Neural progenitor cell (in vitro differentiated cells): Measurements from ENCODE around the gene CAMKK2.

ENCODE experiments used
- EZH2 ChIP-seq: fragments of 200-600 bp; sonication (generic); IDR thresholded peaks from 2 replicates; pipeline ENCODE4 v1.6.1; 2017; ENCODE audit warnings: antibody characterized with exemption, mild to moderate bottlenecking, moderate library complexity
- EZH2phosphoT487 ChIP-seq: fragments of 200-600 bp; sonication (generic); IDR thresholded peaks from 2 replicates; pipeline ENCODE4 v1.6.1; 2017; ENCODE audit warnings: antibody characterized with exemption
- TF ChIP-seq, protein P1 (sequence below): fragments of 200-600 bp; sonication (generic); IDR thresholded peaks from 2 replicates; pipeline ENCODE4 v1.5.1; 2017; ENCODE audit warnings: antibody characterized with exemption, mild to moderate bottlenecking

DNA sequence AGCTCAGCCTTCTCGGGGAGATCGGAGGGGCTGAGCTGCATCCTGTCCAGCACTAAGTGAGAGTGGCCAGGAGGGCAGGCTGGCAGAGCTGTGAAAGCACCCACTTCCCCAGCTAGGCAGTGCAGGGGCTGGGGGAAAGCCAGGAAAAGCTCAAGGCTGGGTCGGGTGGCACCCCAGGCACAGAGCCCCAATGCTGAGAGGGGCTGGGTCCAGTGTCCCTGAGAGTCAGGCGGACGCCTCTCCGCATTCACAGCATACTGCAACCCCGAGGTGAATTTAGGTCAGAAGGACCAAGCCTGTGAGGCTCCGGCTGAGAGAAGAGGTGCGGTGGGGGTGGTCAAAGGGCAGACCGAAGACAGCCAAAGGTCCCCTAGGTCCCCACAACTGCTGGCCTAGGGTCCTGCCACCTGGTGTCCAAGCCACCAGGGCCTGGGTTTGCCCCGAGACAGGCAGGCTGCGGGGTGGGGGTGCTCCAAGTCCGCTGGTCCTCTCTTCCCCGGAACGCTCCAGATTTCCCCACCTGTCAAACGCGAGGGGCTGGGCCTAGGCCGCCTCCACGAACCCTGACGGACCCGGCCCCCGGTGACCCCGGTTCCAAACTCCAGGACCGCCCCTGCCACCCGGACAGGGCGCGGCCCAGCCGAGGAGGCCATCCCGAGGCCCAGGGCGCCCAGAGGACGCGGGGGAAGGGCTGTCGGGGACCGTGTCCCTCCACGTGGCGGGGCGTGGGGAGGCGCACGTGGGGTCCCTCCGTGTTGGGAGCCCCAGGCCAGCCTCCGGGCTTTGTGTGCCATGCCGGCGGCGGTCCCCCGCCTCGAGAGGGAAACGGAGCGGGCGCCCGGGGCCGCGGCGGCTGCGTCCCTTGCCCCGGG lies 527 bp downstream of the CAMKK2 start:
- TF ChIP-seq, protein P1, sequence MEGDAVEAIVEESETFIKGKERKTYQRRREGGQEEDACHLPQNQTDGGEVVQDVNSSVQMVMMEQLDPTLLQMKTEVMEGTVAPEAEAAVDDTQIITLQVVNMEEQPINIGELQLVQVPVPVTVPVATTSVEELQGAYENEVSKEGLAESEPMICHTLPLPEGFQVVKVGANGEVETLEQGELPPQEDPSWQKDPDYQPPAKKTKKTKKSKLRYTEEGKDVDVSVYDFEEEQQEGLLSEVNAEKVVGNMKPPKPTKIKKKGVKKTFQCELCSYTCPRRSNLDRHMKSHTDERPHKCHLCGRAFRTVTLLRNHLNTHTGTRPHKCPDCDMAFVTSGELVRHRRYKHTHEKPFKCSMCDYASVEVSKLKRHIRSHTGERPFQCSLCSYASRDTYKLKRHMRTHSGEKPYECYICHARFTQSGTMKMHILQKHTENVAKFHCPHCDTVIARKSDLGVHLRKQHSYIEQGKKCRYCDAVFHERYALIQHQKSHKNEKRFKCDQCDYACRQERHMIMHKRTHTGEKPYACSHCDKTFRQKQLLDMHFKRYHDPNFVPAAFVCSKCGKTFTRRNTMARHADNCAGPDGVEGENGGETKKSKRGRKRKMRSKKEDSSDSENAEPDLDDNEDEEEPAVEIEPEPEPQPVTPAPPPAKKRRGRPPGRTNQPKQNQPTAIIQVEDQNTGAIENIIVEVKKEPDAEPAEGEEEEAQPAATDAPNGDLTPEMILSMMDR: no peak
- no peak for TF ChIP-seq EZH2
- no peak for TF ChIP-seq EZH2phosphoT487
